ENCODE results near the gene SYT7.

- no peak for TF ChIP-seq POLR2A (IDR thresholded peaks at IDR 0.05; ENCODE audit: low read length)
- no peak for TF ChIP-seq GATA1 (IDR thresholded peaks at IDR 0.05; ENCODE audit: low read depth, low read length)
Observed at GRCh38 chr11:61534025-61534932, 46.6 kb downstream of the SYT7 start.
